ENCODE results near the gene TUBB4B.
A peak's percentile ranks its signal among the peaks of the same experiment; 100 is the strongest.

The TUBB4B gene

GRCh38 chr9:137273611-137274320 lies 32.7 kb downstream of the TUBB4B start:
- no peak for DNase-seq

- no peak for DNase-seq
These were observed 34.1 kb downstream of the TUBB4B start for GRCh38 chr9:137275203-137275587.

GRCh38 chr9:137275588-137276472 lies 34.7 kb downstream of the TUBB4B start:
- DNase-seq: no peak

GRCh38 chr9:137276473-137277328 lies 35.6 kb downstream of the TUBB4B start:
- no peak for DNase-seq

- DNase-seq: peak; percentile 59
These were observed 36.4 kb downstream of the TUBB4B start, which contains the start of gene TOR4A for GRCh38 chr9:137277329-137278041. Gene TOR4A (plus strand): TSS chr9:137277726. CDS start chr9:137278690, 964 bp downstream.

- no peak for DNase-seq
These were observed 37.1 kb downstream of the TUBB4B start for GRCh38 chr9:137278061-137278701.

- no peak for DNase-seq
These were observed 37.9 kb downstream of the TUBB4B start for GRCh38 chr9:137278721-137279711.

- no peak for DNase-seq
These were observed 38.8 kb downstream of the TUBB4B start for GRCh38 chr9:137279741-137280473.

GRCh38 chr9:137280474-137281344 lies 39.6 kb downstream of the TUBB4B start:
- DNase-seq: no peak

- no peak for DNase-seq
These were observed 40.4 kb downstream of the TUBB4B start for GRCh38 chr9:137281345-137282116.

GRCh38 chr9:137286975-137287383 lies 45.9 kb downstream of the TUBB4B start:
- DNase-seq: peak; percentile 25

- no peak for DNase-seq
These were observed 52.0 kb downstream of the TUBB4B start for GRCh38 chr9:137293094-137293481.
